ENCODE data around the gene TCF19.
A peak's percentile ranks its signal among the peaks of the same experiment; 100 is the strongest.
"Not testable (repeated sequence)": the region's sequence is repeated elsewhere in the genome, so short reads cannot be mapped to it uniquely, and the experiment has no call there.

The TCF19 gene

GRCh38 chr6:31183859-31184258, 25.5 kb downstream of the TCF19 start:
- not testable (repeated sequence) for DNase-seq

- not testable (repeated sequence) for DNase-seq
Observed at GRCh38 chr6:31185695-31186051, 27.3 kb downstream of the TCF19 start.

- DNase-seq: no peak
Observed at GRCh38 chr6:31186052-31186734, 27.8 kb downstream of the TCF19 start.

GRCh38 chr6:31187780-31188194, 29.4 kb downstream of the TCF19 start:
- no peak for DNase-seq

- DNase-seq: not testable (repeated sequence)
Observed at GRCh38 chr6:31189223-31189622, 30.8 kb downstream of the TCF19 start.

GRCh38 chr6:31190488-31190887, 32.1 kb downstream of the TCF19 start:
- DNase-seq: no peak

- peak; percentile 28 for DNase-seq
Observed at GRCh38 chr6:31192431-31193105, 34.2 kb downstream of the TCF19 start.

GRCh38 chr6:31193206-31193605, 34.8 kb downstream of the TCF19 start:
- no peak for DNase-seq

- DNase-seq: no peak
Observed at GRCh38 chr6:31194061-31194834, 35.9 kb downstream of the TCF19 start.

GRCh38 chr6:31195308-31195979, 37.1 kb downstream of the TCF19 start:
- not testable (repeated sequence) for DNase-seq

GRCh38 chr6:31196251-31197022, 38.0 kb downstream of the TCF19 start:
- DNase-seq: not testable (repeated sequence)

- peak; percentile 89 for DNase-seq
Observed at GRCh38 chr6:31197559-31198305, 39.3 kb downstream of the TCF19 start.

GRCh38 chr6:31199105-31199452, 40.7 kb downstream of the TCF19 start:
- not testable (repeated sequence) for DNase-seq

- DNase-seq: no peak
Observed at GRCh38 chr6:31202259-31203166, 44.1 kb downstream of the TCF19 start.

- peak; percentile 12 for DNase-seq
Observed at GRCh38 chr6:31203345-31203979, 45.1 kb downstream of the TCF19 start.

GRCh38 chr6:31204751-31205145, 46.4 kb downstream of the TCF19 start:
- DNase-seq: no peak

GRCh38 chr6:31205638-31206037, 47.2 kb downstream of the TCF19 start:
- DNase-seq: no peak

- no peak for DNase-seq
Observed at GRCh38 chr6:31208506-31208905, 50.1 kb downstream of the TCF19 start.

GRCh38 chr6:31209137-31209536, 50.7 kb downstream of the TCF19 start:
- no peak for DNase-seq

GRCh38 chr6:31210123-31210522, 51.7 kb downstream of the TCF19 start:
- no peak for DNase-seq
